HCT116 (cell line): ENCODE measurements around the gene CDC42EP3.

Experiments used
- MAX ChIP-seq: IDR thresholded peaks from 2 replicates; pipeline ENCODE4 v1.6.1; 2012
- POLR2AphosphoS5 ChIP-seq: IDR thresholded peaks from 2 replicates; pipeline ENCODE4 v1.6.1; 2011; ENCODE audit warnings: mild to moderate bottlenecking, low read depth, low read length, moderate library complexity
- TF ChIP-seq, protein P1 (sequence below), 3 experiments: fragments of 200-600 bp in 1 of 3; sonication (generic) in 1 of 3; IDR thresholded peaks in 2 of 3; conservative IDR thresholded peaks in 1 of 3; 2 replicates each; pipeline ENCODE4 v1.5.1; 2012 to 2017; ENCODE audit warnings: low read depth in 2 of 3, low read length in 2 of 3, antibody characterized with exemption in 1 of 3, borderline replicate concordance in 1 of 3, control low read depth in 1 of 3, mild to moderate bottlenecking in 1 of 3, mixed read lengths in 1 of 3, mixed run types in 1 of 3, moderate library complexity in 1 of 3; ENCODE audit not compliant: insufficient read depth in 1 of 3

- TF ChIP-seq, protein P1, sequence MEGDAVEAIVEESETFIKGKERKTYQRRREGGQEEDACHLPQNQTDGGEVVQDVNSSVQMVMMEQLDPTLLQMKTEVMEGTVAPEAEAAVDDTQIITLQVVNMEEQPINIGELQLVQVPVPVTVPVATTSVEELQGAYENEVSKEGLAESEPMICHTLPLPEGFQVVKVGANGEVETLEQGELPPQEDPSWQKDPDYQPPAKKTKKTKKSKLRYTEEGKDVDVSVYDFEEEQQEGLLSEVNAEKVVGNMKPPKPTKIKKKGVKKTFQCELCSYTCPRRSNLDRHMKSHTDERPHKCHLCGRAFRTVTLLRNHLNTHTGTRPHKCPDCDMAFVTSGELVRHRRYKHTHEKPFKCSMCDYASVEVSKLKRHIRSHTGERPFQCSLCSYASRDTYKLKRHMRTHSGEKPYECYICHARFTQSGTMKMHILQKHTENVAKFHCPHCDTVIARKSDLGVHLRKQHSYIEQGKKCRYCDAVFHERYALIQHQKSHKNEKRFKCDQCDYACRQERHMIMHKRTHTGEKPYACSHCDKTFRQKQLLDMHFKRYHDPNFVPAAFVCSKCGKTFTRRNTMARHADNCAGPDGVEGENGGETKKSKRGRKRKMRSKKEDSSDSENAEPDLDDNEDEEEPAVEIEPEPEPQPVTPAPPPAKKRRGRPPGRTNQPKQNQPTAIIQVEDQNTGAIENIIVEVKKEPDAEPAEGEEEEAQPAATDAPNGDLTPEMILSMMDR (IDR thresholded peaks at IDR 0.05 in 2 of 3, conservative IDR thresholded peaks at IDR 0.05 in 1 of 3; ENCODE audit: borderline replicate concordance in 1 of 3, insufficient read depth in 1 of 3, low read depth in 2 of 3, low read length in 2 of 3), result no peak
- TF ChIP-seq POLR2AphosphoS5 (no peak), MAX (no peak)
These were observed 33.5 kb downstream of the CDC42EP3 start for GRCh38 chr2:37637985-37638384.
